ENCODE data around the gene WNT6.

WNT6 gene

DNA sequence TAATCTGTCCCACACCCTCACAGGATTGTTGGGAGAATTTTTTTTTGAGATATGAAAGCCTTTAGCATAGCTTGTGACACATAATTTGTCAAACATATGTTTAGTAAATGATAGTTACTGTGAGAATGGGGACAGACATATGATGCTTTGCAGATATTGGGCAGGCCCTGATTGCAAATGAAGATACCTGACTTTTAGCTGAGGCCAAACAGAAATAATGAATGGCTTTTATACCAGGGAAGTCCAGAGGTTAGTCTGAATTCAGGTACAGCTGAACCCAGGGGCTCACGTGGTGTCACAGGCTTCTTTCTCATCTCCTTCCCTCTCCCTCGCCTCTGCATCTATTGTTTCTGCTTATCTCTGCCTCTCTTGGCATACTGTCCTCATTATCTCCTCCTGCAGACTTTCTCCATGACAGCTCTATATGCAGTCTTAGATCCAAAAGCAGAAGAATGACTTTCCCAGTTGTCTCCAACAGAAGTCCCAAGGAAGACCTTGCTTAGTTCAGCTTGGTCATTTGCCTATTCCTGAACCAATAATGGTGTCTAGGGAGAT lies 16.2 kb downstream of the WNT6 start:
- in situ Hi-C loops (cut with MboI; ENCODE audit: low sequenced_read_pairs): no loop called here

DNA sequence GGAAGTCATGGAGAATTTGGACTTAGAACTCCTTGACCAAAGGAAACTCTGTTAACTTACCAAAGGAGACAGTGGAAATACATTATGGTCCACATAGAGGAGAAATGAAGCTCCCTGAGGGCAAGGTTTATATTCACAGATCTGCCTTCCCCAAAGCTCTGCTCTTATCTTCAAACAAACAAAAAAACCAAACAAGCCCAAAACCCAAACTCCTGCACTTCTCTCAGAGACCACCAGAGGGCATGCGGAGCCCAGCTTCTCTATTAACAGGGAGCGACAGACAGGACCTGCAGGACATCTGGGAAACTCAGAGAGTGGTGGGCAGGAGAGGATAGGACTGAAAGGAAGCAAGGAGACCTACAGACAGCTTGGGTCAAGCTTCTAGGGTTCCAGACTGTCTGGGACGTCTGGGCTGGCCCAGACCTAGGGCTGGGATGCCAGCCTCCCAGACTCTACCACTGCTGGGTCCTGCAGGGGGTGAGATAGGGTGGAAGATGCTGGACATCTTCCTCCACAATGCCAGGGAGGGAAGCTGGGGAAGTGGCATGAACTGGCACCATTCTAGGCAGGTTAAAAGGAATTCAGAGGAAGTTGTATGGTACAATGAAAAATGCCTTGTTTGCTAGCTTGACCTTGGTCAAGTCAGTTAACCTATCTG lies 17.1 kb downstream of the WNT6 start:
- in situ Hi-C loops (cut with MboI; ENCODE audit: low sequenced_read_pairs): no loop called here

- in situ Hi-C loops (cut with MboI; ENCODE audit: low sequenced_read_pairs): no loop called here
Measured at GRCh38 chr2:218877331-218877730, 17.7 kb downstream of the WNT6 start.

DNA sequence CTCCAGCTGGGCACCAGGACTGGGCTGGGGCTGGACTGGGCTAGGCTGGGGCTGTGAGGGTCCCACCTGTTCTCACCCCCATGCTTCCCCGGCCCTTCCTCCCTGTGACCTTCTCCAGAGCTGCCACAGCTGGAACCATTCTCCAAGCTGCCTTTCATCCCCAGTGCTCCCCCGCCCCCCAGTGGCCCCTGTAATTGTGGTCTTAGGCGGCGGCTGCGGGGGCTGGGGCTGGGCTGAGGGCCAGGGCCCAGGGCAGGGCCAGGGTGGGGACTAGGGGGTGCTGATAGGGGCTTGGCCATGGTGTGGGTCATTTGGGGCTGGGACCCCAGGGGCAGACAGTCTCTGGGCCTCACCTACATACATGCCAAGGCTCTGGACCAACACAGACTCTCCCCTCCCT lies 18.3 kb downstream of the WNT6 start:
- in situ Hi-C loops (cut with MboI; ENCODE audit: low sequenced_read_pairs): no loop called here

DNA sequence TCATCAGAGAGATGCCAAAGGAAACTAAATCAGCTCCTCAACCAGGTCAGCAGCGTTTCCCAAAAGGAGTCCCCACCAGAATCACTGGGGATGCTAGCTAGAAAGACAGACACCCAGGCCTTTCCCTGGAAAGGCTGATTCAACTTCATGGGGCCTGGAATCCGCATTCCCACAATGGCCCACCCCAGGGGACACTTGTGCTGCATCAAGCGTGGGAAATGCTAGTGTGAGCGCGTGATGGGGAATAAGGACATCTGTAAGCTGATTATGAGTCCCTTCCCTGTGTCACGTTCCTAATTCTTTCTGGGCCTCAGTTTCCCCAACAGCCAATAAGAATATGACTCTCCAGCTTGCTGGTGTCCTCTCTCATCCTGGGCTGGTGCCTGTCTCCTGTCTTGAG lies 18.9 kb downstream of the WNT6 start:
- in situ Hi-C loops (cut with MboI; ENCODE audit: low sequenced_read_pairs): no loop called here

- in situ Hi-C loops (cut with MboI; ENCODE audit: low sequenced_read_pairs): no loop called here
Measured at GRCh38 chr2:218878926-218879761, 19.5 kb downstream of the WNT6 start.

DNA sequence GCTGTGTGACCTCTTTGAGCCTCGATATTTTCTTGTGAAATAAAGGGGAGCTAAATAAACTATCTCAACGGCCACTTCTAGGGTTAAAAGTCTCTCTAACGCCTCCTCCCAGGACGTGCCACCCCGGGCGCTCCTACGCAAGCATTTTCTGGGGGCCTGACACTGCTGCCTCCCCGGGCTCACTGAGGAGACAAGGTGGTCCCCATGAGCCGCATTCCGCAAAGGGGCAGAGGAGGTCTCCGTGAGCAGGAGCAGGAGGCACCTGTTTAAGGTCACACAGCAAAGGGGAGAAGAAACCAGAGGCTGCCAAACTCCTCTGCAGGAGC lies 20.1 kb downstream of the WNT6 start:
- in situ Hi-C loops (cut with MboI; ENCODE audit: low sequenced_read_pairs): no loop called here

GRCh38 chr2:218880102-218880858 lies 20.7 kb downstream of the WNT6 start, which contains the start of gene WNT10A:
WNT10A (plus strand) TSS chr2:218880852; CDS start chr2:218880996, 144 bp downstream.
- in situ Hi-C loops (cut with MboI; ENCODE audit: low sequenced_read_pairs): no loop called here

DNA sequence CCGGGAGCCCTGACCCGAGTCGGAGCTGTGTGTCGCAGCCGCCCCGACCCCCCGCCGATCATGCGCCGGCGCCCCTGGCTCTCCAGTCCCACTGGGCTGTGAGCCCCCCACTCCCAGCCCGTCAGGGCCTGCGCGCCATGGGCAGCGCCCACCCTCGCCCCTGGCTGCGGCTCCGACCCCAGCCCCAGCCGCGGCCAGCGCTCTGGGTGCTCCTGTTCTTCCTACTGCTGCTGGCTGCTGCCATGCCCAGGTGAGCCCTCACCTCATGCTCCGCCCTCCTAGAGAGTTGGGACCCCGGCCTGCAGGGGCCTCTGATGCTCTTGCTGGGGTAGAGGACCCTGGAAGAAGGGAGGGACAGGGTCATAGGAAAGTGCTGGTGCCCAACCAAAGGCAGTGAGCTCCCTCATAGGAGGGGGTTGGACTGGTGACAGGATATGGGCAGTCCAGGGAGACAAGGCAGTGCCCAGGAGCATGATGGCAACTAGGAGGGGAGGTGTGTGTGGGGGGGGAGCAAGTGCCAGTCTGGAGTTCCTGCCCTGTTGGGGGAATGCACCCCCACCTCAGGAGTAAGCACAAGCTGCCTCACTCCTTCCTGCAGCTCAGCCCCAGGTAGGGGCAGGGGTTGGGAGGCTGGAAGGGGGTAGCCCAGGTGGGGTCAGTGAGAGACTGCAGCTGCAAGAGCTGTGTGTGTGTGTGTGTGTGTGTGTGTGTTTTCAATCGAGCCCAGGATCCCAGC lies 21.4 kb downstream of the WNT6 start:
- in situ Hi-C loops (cut with MboI; ENCODE audit: low sequenced_read_pairs): no loop called here

DNA sequence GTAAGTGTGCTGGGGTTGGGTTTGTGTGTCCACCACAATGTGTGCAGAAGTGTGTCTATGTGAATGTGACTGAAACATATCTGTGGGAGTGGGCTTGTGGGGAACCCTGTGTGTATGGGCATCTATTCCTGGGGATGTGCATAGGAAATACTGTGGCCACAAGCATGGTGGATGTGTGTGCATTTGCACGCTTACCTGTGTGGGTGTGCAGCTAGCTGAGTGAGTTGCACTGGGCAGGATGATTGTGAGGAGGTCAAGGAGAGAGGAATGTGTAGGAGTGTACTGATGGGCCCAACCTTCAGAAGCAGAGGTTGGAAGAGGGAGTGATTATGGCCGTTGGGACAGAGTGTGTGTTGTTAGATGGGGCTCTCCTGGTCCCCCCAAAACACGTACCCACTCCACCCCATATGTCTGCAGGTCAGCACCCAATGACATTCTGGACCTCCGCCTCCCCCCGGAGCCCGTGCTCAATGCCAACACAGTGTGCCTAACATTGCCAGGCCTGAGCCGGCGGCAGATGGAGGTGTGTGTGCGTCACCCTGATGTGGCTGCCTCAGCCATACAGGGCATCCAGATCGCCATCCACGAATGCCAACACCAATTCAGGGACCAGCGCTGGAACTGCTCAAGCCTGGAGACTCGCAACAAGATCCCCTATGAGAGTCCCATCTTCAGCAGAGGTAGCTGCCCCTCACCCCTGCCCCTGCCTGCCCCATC lies 22.3 kb downstream of the WNT6 start:
- in situ Hi-C loops (cut with MboI; ENCODE audit: low sequenced_read_pairs): no loop called here

DNA sequence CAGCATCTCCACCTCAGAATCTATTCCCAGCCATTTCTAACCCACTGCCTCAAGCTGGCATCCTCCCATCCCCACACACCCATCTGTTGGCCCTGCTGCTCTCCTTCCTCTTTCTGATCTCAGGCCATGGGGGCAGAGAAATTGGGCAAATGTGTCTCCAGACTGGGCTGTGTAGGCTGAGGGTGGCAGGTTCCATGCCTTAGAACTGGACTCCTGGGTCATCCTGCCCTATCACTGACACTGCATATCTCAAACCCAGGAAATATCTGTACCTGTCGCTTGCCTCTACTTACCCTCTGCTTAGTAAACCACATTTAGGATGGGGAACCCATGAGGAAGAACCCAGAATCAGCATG lies 22.8 kb downstream of the WNT6 start:
- in situ Hi-C loops (cut with MboI; ENCODE audit: low sequenced_read_pairs): no loop called here

- in situ Hi-C loops (cut with MboI; ENCODE audit: low sequenced_read_pairs): no loop called here
Measured at GRCh38 chr2:218882866-218883366, 23.3 kb downstream of the WNT6 start.

- in situ Hi-C loops (cut with MboI; ENCODE audit: low sequenced_read_pairs): no loop called here
Measured at GRCh38 chr2:218883491-218884490, 24.2 kb downstream of the WNT6 start.

DNA sequence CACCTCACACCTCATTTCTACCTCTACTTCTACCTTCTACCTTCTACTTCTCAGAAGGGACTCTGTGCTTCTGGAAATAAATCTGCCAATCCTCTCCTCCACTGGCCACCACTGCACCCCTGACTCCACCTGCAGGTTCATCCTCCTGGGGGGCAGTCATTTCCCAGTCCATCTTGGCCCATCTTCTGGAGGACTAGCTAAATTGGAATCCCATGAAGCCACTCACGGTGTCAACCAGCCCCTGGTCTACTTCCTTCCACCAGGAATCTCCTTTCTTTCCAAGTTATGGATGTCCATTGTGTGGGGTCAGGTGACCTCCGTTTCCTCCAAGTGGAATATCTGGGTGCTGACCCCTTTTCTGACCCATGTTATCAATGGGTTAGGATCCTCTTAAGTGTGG lies 24.9 kb downstream of the WNT6 start:
- in situ Hi-C loops (cut with MboI; ENCODE audit: low sequenced_read_pairs): no loop called here

DNA sequence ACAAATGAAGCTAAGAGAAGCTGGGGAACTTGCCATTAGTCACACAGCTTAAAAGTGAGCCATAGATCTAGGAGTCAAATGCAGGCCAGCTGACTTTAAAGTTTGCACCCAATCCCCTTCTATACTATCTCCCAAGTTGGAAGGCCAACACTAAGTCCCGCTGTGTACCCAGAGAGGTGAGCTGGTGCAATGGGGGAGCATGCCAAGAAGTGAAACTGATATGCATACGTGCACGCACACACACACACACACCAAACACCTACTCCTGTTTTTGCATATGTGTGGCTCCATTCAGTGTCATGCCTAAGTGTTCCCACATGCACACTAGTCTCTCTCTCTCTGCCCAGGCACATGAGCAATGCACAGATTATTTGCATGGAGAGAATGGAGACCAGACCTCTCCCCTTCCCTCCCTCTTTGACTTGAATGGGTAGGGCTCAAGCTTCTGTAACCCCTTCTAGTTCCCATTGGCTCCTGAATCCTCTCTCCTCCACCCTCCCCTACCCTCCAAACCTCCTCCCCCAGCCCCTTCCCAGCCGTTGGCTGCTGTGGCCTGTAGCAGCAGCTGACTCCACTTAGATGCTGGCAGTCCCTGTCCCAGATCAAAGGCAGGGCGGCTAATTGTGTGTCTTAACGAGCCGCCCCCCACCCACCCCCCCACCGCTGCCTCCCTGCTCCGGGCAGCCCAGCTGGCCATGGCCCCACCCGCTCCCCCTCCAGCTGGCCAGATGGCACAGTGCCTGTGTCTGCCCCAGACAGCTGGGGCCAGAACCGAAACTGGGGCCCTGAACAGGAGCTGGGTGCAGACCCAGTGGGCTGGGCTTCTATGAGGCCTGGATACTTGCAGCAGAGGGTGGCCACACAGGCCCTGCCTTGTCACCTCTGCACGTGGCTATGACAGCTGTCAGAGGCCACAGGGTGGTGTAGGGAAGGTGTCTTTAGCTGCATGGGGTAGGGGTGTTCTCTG lies 26.7 kb downstream of the WNT6 start:
- in situ Hi-C loops (cut with MboI; ENCODE audit: low sequenced_read_pairs): no loop called here

GRCh38 chr2:218887079-218887478 lies 27.5 kb downstream of the WNT6 start:
- in situ Hi-C loops (cut with MboI; ENCODE audit: low sequenced_read_pairs): no loop called here

DNA sequence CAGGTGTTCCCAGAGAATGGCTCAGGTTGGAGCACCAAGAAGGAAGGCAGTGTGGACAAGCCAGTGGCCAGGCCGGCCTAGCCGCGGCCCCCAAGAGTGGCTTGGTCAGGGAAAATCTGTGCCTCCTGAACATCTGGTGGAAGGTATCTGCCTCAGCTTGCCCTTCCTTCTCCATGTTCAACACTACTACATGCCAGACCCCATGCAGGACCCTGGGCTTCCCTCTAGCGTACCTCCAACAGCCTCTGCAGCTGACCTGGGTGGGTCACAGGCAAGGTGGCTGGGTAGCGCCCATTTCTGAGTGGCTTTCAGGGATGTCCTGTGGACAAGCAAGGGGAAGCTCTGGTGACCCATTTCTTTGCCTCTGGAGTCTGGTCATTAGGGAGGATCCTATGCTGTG lies 28.7 kb downstream of the WNT6 start:
- in situ Hi-C loops (cut with MboI; ENCODE audit: low sequenced_read_pairs): no loop called here

DNA sequence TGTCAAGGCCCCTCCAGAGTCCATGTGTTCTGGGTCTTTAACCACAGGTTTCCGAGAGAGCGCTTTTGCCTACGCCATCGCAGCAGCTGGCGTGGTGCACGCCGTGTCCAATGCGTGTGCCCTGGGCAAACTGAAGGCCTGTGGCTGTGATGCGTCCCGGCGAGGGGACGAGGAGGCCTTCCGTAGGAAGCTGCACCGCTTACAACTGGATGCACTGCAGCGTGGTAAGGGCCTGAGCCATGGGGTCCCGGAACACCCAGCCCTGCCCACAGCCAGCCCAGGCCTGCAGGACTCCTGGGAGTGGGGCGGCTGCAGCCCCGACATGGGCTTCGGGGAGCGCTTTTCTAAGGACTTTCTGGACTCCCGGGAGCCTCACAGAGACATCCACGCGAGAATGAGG lies 30.3 kb downstream of the WNT6 start:
- in situ Hi-C loops (cut with MboI; ENCODE audit: low sequenced_read_pairs): no loop called here

Measured in HL-60/S4 treated with phorbol 12-myristate 13-acetate at 8.2 ng/mL for 4 days and 3 days (cell line).